ENCODE measurements around the gene CDRT4. TPM values are rescaled to one million over a fixed set of nuclear protein-coding genes. Genes with fewer than 3 reads are reported as not detected.

CDRT4 gene
- total RNA-seq, 1 donor from 2014 or later = 4.2 TPM

- intact Hi-C loops (cut with DNase I) = no loop called here
- no peaks in the 10 kb centered on the region for H3K9me3 ChIP-seq
- no peak overlapping the region for H3K4me3 ChIP-seq
- no peak for DNase-seq (ENCODE audit: extremely low spot score in 2 of 2)
- H3K4me1 ChIP-seq = peaks cover 10% of the 10 kb centered on the region
- no peaks in the 10 kb centered on the region for H3K27me3 ChIP-seq
- no peak overlapping the region for H3K27ac ChIP-seq
- H3K36me3 ChIP-seq = no peaks in the 10 kb centered on the region
- TF ChIP-seq POLR2AphosphoS5 (IDR thresholded peaks at IDR 0.05; ENCODE audit: insufficient read depth in 1 of 2, low read depth in 1 of 2) (no peak), CTCF (IDR thresholded peaks at IDR 0.05) (no peak), POLR2A (IDR thresholded peaks at IDR 0.05) (no peak)
These were observed 705 bp upstream of the CDRT4 start for GRCh38 chr17:15468126-15468525.

- Histone ChIP-seq H3K36me3 (no peaks in the 10 kb centered on the region), H3K27me3 (no peaks in the 10 kb centered on the region), H3K4me3 (no peak overlapping the region), H3K27ac (no peak overlapping the region), H3K9me3 (no peaks in the 10 kb centered on the region), H3K4me1 (peaks cover 18% of the 10 kb centered on the region)
- TF ChIP-seq POLR2A (IDR thresholded peaks at IDR 0.05) = no peak
- no peak for TF ChIP-seq CTCF (IDR thresholded peaks at IDR 0.05)
- TF ChIP-seq POLR2AphosphoS5 (IDR thresholded peaks at IDR 0.05; ENCODE audit: insufficient read depth in 1 of 2, low read depth in 1 of 2) = no peak
- DNase-seq (ENCODE audit: extremely low spot score in 2 of 2) = no peak
- intact Hi-C loops (cut with DNase I) = no loop called here
These were observed 1.3 kb downstream of the CDRT4 start for GRCh38 chr17:15466131-15466530.

GRCh38 chr17:15465045-15465701 is 2.2 kb downstream of the CDRT4 start:
- H3K4me1 ChIP-seq = peaks cover 18% of the 10 kb centered on the region
- no peak overlapping the region for H3K4me3 ChIP-seq
- H3K27me3 ChIP-seq = no peaks in the 10 kb centered on the region
- H3K9me3 ChIP-seq = no peaks in the 10 kb centered on the region
- H3K36me3 ChIP-seq = no peaks in the 10 kb centered on the region
- DNase-seq (ENCODE audit: extremely low spot score in 2 of 2) = no peak
- H3K27ac ChIP-seq = no peak overlapping the region
- intact Hi-C loops (cut with DNase I) = no loop called here
- TF ChIP-seq POLR2A (IDR thresholded peaks at IDR 0.05) (no peak), POLR2AphosphoS5 (IDR thresholded peaks at IDR 0.05; ENCODE audit: insufficient read depth in 1 of 2, low read depth in 1 of 2) (no peak), CTCF (IDR thresholded peaks at IDR 0.05) (no peak)

GRCh38 chr17:15464231-15464985 is 3.0 kb downstream of the CDRT4 start:
- no peak for TF ChIP-seq POLR2AphosphoS5 (IDR thresholded peaks at IDR 0.05; ENCODE audit: insufficient read depth in 1 of 2, low read depth in 1 of 2)
- no peak for TF ChIP-seq POLR2A (IDR thresholded peaks at IDR 0.05)
- TF ChIP-seq CTCF (IDR thresholded peaks at IDR 0.05) = no peak
- intact Hi-C loops (cut with DNase I) = no loop called here
- H3K4me1 ChIP-seq = peaks cover 18% of the 10 kb centered on the region

More at GRCh38 chr17:15464231-15464985, 3.0 kb downstream of the CDRT4 start:
- Histone ChIP-seq H3K4me3 (no peak overlapping the region), H3K27ac (peak overlapping the region; percentile 56), H3K27me3 (no peaks in the 10 kb centered on the region), H3K9me3 (no peaks in the 10 kb centered on the region), H3K36me3 (no peaks in the 10 kb centered on the region)
- no peak for DNase-seq (ENCODE audit: extremely low spot score in 2 of 2)
